Activated naive CD8-positive, alpha-beta T cell (primary cell): ENCODE data around the gene BCL11B.

Source experiments
- H3K27ac Mint-ChIP-seq: one replicate; pipeline ENCODE4 v1.8.0; 2021; ENCODE audit warnings: mixed read lengths
- H3K27me3 Mint-ChIP-seq: one replicate; pipeline ENCODE4 v1.8.0; 2021; ENCODE audit warnings: mixed read lengths
- H3K36me3 Mint-ChIP-seq: one replicate; pipeline ENCODE4 v1.8.0; 2021; ENCODE audit warnings: mixed read lengths
- H3K4me1 Mint-ChIP-seq: one replicate; pipeline ENCODE4 v1.8.0; 2021; ENCODE audit warnings: low read depth, mixed read lengths
- H3K4me3 Mint-ChIP-seq: one replicate; pipeline ENCODE4 v1.8.0; 2021; ENCODE audit warnings: mild to moderate bottlenecking, mixed read lengths
- H3K9me3 Mint-ChIP-seq: one replicate; pipeline ENCODE4 v1.8.0; 2021; ENCODE audit warnings: low read depth, mixed read lengths

The BCL11B gene

DNA sequence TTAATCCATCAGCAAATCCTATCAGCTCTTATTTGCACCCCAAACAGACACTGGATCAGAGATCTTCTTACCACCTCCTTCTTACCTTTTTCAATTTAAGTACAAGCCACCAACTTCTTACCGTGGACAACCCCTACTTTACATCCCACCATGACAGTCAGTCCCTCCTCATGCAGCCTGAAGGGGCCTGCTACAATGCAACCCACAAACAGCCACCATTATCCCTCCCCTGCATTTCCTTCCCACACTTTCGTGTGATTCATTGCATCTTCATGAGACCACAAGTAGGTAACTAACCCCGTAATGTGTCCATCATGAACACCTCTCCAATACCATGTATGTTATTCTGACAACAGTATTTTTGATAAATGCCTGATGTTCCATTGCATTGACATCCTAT is 108.6 kb downstream of the BCL11B start:
- H3K27ac Mint-ChIP-seq, result peak overlapping the region; percentile 3
- no peaks in the 10 kb centered on the region for H3K27me3 Mint-ChIP-seq
- H3K36me3 Mint-ChIP-seq, result peaks cover 8% of the 10 kb centered on the region
- H3K4me1 Mint-ChIP-seq, result peaks cover 32% of the 10 kb centered on the region
- peaks cover 8% of the 10 kb centered on the region for H3K9me3 Mint-ChIP-seq
- no peak overlapping the region for H3K4me3 Mint-ChIP-seq

GRCh38 chr14:99159341-99160340 is 112.4 kb downstream of the BCL11B start:
- Mint-ChIP-seq H3K36me3 (no peaks in the 10 kb centered on the region), H3K9me3 (peaks cover 4% of the 10 kb centered on the region), H3K4me1 (peaks cover 17% of the 10 kb centered on the region), H3K27ac (no peak overlapping the region), H3K4me3 (no peak overlapping the region), H3K27me3 (no peaks in the 10 kb centered on the region)

DNA sequence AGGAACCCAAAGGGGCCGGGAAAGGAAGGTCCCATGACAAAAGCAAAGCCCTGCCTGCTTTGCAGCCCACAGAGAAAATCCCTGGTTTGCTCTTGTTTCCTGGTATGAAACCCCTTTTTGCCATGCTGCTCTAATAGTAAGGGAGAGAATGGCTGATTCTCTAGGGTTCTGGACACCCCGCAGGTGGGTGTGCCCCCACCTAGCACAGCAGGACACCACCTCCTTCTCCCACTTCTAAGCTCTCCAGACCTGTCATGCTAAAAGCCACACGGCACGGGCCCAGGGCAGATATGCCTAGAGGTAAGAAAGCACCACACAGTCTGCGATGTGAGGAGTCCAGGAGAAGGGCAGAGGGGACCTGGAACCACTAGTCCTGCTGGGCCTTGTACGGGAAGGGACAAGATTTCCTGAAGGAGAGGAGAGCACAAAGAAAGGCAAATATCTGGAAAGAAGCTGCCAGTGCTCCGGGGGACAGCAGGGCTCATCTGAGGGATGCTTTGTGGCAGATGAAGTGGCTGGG is 113.3 kb downstream of the BCL11B start:
- Mint-ChIP-seq H3K27me3 (no peaks in the 10 kb centered on the region), H3K4me3 (no peak overlapping the region), H3K4me1 (peaks cover 13% of the 10 kb centered on the region), H3K27ac (no peak overlapping the region), H3K9me3 (peaks cover 4% of the 10 kb centered on the region), H3K36me3 (no peaks in the 10 kb centered on the region)

DNA sequence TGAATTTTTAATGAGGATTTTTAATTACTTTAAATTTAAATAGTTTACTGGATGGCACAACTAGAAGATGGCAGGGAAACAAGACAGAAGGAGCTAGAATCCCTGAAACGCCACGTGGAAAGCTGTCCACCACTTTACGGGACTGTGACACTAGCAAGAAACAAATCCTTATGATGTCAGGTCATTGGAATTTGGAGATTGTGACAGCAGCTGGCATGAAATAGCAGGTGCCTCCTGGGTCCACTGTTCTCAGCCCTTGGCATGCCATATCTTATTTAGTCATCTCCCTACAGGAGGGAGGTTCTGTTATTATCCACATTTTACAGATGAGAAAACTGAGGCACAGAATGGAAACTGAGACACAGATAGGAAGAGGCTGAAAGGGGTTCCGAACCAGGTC is 113.8 kb downstream of the BCL11B start:
- H3K36me3 Mint-ChIP-seq, result no peaks in the 10 kb centered on the region
- no peaks in the 10 kb centered on the region for H3K27me3 Mint-ChIP-seq
- H3K9me3 Mint-ChIP-seq, result no peaks in the 10 kb centered on the region
- H3K27ac Mint-ChIP-seq, result no peak overlapping the region
- peaks cover 8% of the 10 kb centered on the region for H3K4me1 Mint-ChIP-seq
- no peak overlapping the region for H3K4me3 Mint-ChIP-seq

DNA sequence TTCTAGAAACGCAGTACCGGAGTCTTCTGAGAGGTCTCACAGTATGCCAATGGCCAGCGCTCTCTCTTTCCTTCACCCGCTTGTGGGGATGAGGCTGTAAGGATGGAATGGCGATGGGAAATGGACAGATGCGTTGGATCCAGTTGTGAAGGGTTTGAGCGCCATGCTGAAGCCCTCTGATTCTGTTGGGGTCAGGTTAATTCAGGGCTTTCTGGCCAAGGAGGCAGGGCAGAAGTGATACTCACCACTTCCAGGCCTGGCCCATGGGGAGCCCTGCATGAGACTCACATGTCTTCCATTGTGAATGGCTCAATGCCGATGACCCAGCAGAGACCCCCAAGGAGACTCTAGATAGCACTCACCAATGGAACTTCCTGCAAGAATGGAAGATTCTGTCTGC is 114.3 kb downstream of the BCL11B start:
- H3K4me3 Mint-ChIP-seq, result no peak overlapping the region
- no peaks in the 10 kb centered on the region for H3K9me3 Mint-ChIP-seq
- no peaks in the 10 kb centered on the region for H3K36me3 Mint-ChIP-seq
- H3K27me3 Mint-ChIP-seq, result no peaks in the 10 kb centered on the region
- H3K4me1 Mint-ChIP-seq, result peaks cover 8% of the 10 kb centered on the region
- no peak overlapping the region for H3K27ac Mint-ChIP-seq

DNA sequence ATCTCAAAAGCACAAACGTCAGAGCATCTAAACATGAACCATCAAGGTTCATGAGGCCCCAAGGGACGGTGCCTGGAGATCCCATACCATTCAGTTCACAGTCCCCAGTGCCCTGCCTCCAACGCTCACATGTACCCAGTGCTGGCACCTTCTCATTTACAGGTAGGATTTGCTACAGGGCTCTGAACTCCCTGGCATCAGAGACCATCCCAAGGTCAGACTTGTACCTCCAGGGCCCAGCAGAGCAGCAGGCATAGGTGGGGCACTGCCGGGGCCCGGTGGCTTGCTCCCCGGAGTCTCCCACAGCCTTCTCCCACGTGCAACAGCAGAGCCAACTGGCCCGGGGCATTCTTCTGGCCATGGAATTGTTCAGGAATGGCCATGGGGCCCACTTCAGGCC is 114.8 kb downstream of the BCL11B start:
- Mint-ChIP-seq H3K4me1 (peaks cover 8% of the 10 kb centered on the region), H3K36me3 (no peaks in the 10 kb centered on the region), H3K27me3 (no peaks in the 10 kb centered on the region), H3K4me3 (no peak overlapping the region), H3K9me3 (no peaks in the 10 kb centered on the region), H3K27ac (no peak overlapping the region)

- H3K27me3 Mint-ChIP-seq, result no peaks in the 10 kb centered on the region
- no peaks in the 10 kb centered on the region for H3K36me3 Mint-ChIP-seq
- H3K9me3 Mint-ChIP-seq, result no peaks in the 10 kb centered on the region
- H3K27ac Mint-ChIP-seq, result no peak overlapping the region
- no peak overlapping the region for H3K4me3 Mint-ChIP-seq
- peaks cover 8% of the 10 kb centered on the region for H3K4me1 Mint-ChIP-seq
These were observed 115.2 kb downstream of the BCL11B start for GRCh38 chr14:99156814-99157213.

GRCh38 chr14:99156090-99156425 is 115.9 kb downstream of the BCL11B start:
- H3K4me3 Mint-ChIP-seq, result no peak overlapping the region
- no peak overlapping the region for H3K27ac Mint-ChIP-seq
- peaks cover 8% of the 10 kb centered on the region for H3K4me1 Mint-ChIP-seq
- H3K36me3 Mint-ChIP-seq, result no peaks in the 10 kb centered on the region
- H3K27me3 Mint-ChIP-seq, result no peaks in the 10 kb centered on the region
- no peaks in the 10 kb centered on the region for H3K9me3 Mint-ChIP-seq

- H3K4me3 Mint-ChIP-seq, result no peak overlapping the region
- no peaks in the 10 kb centered on the region for H3K27me3 Mint-ChIP-seq
- no peak overlapping the region for H3K27ac Mint-ChIP-seq
- no peaks in the 10 kb centered on the region for H3K9me3 Mint-ChIP-seq
- H3K4me1 Mint-ChIP-seq, result peaks cover 8% of the 10 kb centered on the region
- no peaks in the 10 kb centered on the region for H3K36me3 Mint-ChIP-seq
These were observed 116.6 kb downstream of the BCL11B start for GRCh38 chr14:99155173-99156089.

DNA sequence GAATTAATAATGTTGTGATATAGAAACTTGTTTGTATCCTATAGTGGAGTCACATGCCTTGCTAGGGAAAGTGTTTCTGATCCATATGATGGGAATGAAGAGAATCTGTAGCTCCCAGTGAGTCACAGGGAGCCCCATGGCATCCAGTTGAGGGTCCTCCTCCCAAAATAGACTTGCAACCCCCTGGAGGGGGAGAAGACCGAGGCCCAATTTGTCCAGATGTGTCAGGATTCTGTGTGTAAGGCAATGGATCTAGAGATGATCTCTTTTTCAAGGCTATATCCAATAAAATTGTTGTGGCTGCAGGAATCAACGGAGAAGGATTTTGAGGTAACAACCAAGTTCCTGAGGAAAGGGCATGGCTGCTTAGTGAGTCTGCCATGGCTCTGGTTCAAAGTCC is 121.8 kb downstream of the BCL11B start:
- Mint-ChIP-seq H3K36me3 (no peaks in the 10 kb centered on the region), H3K4me3 (no peak overlapping the region), H3K9me3 (no peaks in the 10 kb centered on the region), H3K4me1 (no peaks in the 10 kb centered on the region), H3K27ac (no peak overlapping the region), H3K27me3 (no peaks in the 10 kb centered on the region)

- Mint-ChIP-seq H3K4me1 (peaks cover 6% of the 10 kb centered on the region), H3K9me3 (no peaks in the 10 kb centered on the region), H3K4me3 (no peak overlapping the region), H3K36me3 (no peaks in the 10 kb centered on the region), H3K27ac (no peak overlapping the region), H3K27me3 (no peaks in the 10 kb centered on the region)
These were observed 123.0 kb downstream of the BCL11B start for GRCh38 chr14:99148861-99149610.

DNA sequence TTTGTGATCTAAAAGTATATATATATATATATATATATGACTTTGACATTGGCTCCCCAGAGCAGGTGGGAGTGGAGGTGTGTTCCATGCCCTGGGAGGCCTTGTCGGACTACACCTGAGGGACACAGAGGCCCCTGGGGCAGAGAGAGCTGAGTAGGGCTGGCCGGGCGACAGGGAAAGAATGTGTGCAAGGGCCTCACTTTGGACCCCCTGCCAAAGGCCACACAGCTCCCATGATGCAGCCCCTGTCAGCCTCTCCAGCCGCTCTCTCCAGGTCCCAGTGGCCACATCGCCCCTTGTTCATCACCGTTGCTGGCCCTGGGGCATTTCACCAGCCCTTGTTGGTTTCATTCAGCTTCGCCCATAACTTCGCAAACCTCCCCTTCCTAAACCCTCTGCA is 123.9 kb downstream of the BCL11B start:
- H3K9me3 Mint-ChIP-seq, result no peaks in the 10 kb centered on the region
- no peak overlapping the region for H3K4me3 Mint-ChIP-seq
- no peak overlapping the region for H3K27ac Mint-ChIP-seq
- H3K27me3 Mint-ChIP-seq, result no peaks in the 10 kb centered on the region
- H3K36me3 Mint-ChIP-seq, result no peaks in the 10 kb centered on the region
- H3K4me1 Mint-ChIP-seq, result peaks cover 7% of the 10 kb centered on the region

DNA sequence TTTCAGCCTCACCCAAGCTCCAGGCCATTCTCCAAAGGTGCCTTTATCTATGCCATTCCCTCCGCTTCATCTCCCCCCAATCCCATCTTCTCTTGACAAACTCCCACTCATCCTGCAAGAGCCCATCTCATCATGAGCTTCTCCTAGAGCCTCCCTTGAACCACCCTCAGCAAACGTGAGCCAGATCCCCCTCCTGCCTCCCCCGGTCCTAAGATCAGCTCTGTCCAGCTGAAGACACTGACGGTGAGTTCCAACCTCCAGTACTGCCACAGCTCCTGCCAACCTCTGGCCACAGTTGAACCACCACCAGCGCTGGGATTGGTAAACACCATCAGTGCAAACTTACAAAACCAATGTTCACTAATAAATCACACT is 124.6 kb downstream of the BCL11B start:
- Mint-ChIP-seq H3K9me3 (no peaks in the 10 kb centered on the region), H3K4me3 (no peak overlapping the region), H3K4me1 (peaks cover 7% of the 10 kb centered on the region), H3K36me3 (no peaks in the 10 kb centered on the region), H3K27ac (no peak overlapping the region), H3K27me3 (no peaks in the 10 kb centered on the region)

DNA sequence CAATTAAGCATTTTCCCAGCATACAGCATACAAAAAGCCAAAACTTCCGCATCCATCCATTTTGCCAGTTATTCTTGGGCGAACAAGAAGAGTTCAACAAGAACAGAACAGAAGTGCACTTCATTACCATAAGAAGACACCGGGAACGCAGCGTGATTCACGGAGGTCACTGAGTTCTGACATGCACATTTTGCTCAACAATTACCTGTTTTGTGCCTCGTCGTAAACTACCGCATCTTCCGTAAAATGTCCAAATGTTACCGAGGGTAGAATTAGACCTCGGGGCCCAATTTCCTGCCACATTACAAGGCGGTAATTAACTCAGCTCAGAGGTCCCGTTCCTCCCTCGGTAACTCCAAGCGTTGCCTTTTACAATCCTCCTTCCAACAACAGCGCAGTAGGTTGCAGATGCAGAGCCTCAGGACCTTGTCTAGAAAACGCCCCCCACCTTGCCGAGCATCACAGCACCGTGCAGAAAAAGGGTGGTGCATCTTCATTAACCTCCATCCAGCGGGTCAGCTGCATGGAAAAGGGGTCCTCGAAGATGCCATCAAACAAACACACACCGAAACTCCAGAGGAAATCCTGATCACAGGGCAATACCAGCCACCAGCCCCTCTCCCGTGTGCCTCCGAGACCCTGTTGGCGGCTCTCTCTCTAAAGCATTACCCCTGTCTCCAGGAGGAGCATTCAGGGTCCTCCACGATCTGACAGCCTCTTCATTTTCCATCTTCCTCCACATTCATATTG is 125.2 kb downstream of the BCL11B start:
- no peak overlapping the region for H3K27ac Mint-ChIP-seq
- H3K27me3 Mint-ChIP-seq, result no peaks in the 10 kb centered on the region

More for the DNA sequence above, 125.2 kb downstream of the BCL11B start:
- H3K9me3 Mint-ChIP-seq, result no peaks in the 10 kb centered on the region
- H3K4me3 Mint-ChIP-seq, result no peak overlapping the region
- H3K36me3 Mint-ChIP-seq, result no peaks in the 10 kb centered on the region
- H3K4me1 Mint-ChIP-seq, result peaks cover 7% of the 10 kb centered on the region
